Transverse colon (tissue), 4 donors: Measurements from ENCODE around the gene PCDHGA1. TPM values are rescaled to one million over a fixed set of nuclear protein-coding genes. Genes with fewer than 3 reads are reported as not detected.
A peak's percentile ranks its signal among the peaks of the same experiment; 100 is the strongest.

ENCODE experiments used
- DNase-seq: peaks from one replicate; pipeline ENCODE4 v3.0.0-alpha.2; 2019
- H3K27ac ChIP-seq, 4 donors: fragments of 200-600 bp; sonication (generic); 2 replicates each; pipeline ENCODE4 v1.5.1; 2016 to 2018; ENCODE audit warnings: inconsistent platforms in 4 of 4
- H3K27me3 ChIP-seq: fragments of 200-600 bp; sonication (generic); 2 replicates; pipeline ENCODE4 v1.5.1; 2017; ENCODE audit warnings: inconsistent platforms
- H3K36me3 ChIP-seq, 4 donors: fragments of 200-600 bp; sonication (generic); 2 replicates each; pipeline ENCODE4 v1.5.1; 2017 to 2019; ENCODE audit warnings: inconsistent platforms in 4 of 4
- H3K4me1 ChIP-seq, 4 donors: fragments of 200-600 bp; sonication (generic); 2 replicates each; pipeline ENCODE4 v1.5.1; 2017 to 2020; ENCODE audit warnings: inconsistent platforms in 4 of 4
- H3K4me3 ChIP-seq, 4 donors: fragments of 200-600 bp; sonication (generic); 1 replicate in 1 of 4; 2 replicates in 3 of 4; pipeline versions ENCODE4 v1.5.1 to v1.6.1; 2017 to 2019; ENCODE audit warnings: inconsistent platforms in 4 of 4
- H3K9me3 ChIP-seq, 2 donors: fragments of 200-600 bp; sonication (generic); 2 replicates each; pipeline ENCODE4 v1.5.1; 2017 to 2019; ENCODE audit warnings: inconsistent platforms in 2 of 2
- CTCF ChIP-seq, 5 experiments: fragments of 200-600 bp in 3 of 5; fragments of 450-650 bp in 2 of 5; sonication (generic) in 3 of 5; IDR thresholded peaks; 1 replicate in 2 of 5; 2 replicates in 3 of 5; pipeline ENCODE4 v1.5.1; 2016 to 2017; ENCODE audit warnings: antibody characterized with exemption in 5 of 5, inconsistent platforms in 3 of 5, mild to moderate bottlenecking in 2 of 5, moderate library complexity in 1 of 5
- EP300 ChIP-seq: sonication (generic); formaldehyde crosslinking; IDR thresholded peaks from one replicate; pipeline ENCODE4 v1.6.1; 2017; ENCODE audit warnings: antibody characterized with exemption, low read depth
- POLR2A ChIP-seq: fragments of 450-650 bp; IDR thresholded peaks from one replicate; pipeline ENCODE4 v1.6.1; 2016; ENCODE audit warnings: antibody characterized with exemption, mild to moderate bottlenecking, moderate library complexity
- POLR2AphosphoS5 ChIP-seq, 3 donors: sonication (generic); formaldehyde crosslinking; IDR thresholded peaks; one replicate each; pipeline ENCODE4 v1.6.1; 2016; ENCODE audit warnings: antibody characterized with exemption in 3 of 3
- WGBS, 2 donors: methylation state at CpG; one replicate each; pipeline ENCODE4 v1.1.5; 2018; ENCODE audit warnings: low coverage in 1 of 2; 5-methylcytosine and 5-hydroxymethylcytosine counted together
- in situ Hi-C, 4 donors: fragments of 200-750 bp; cut with MboI; loops; one replicate each; pipeline versions ENCODE4 v1.15.0 to v1.15.1; 2017; ENCODE audit warnings: low sequenced_read_pairs in 3 of 4, low pct_ligation_motif_present in 1 of 4, low pct_unique_long_range_greater_than_20kb in 1 of 4
- intact Hi-C: fragments of 100-400 bp; cut with DNase I; formaldehyde crosslinking; loops from one replicate; pipeline ENCODE4 v1.15.1; 2023; ENCODE audit warnings: low total_unique reads
- total RNA-seq, 4 donors: library from RNA; depleted of rRNA; stranded (reverse); fragments of >200 nt; gene quantifications; one replicate each; pipeline ENCODE4 v1.1.0, GENCODE V29; 2016

The PCDHGA1 gene
- total RNA-seq, 4 donors from 2014 or later: 0.55 to 0.64 TPM; not detected in 2

GRCh38 chr5:141547921-141548320 is 217.6 kb downstream of the PCDHGA1 start:
- Histone ChIP-seq H3K36me3 (peaks cover 0 to 35% (median 13%) of the 10 kb centered on the region in 4 donors), H3K4me1 (no peaks in the 10 kb centered on the region), H3K27ac (no peak overlapping the region), H3K4me3 (no peak overlapping the region), H3K9me3 (peaks cover 25 to 33% of the 10 kb centered on the region in 2 donors), H3K27me3 (no peaks in the 10 kb centered on the region)
- DNase-seq: no peak
- intact Hi-C loops (no loop called here), in situ Hi-C loops (no loop called here)
- 90 to 99% methylated on average over 3 to 5 of the region's 5 CpGs for WGBS, 2 donors
- no peak for TF ChIP-seq EP300
- no peak for TF ChIP-seq POLR2A
- no peak for TF ChIP-seq CTCF (IDR thresholded peaks at IDR 0.05)
- TF ChIP-seq POLR2AphosphoS5 (IDR thresholded peaks at IDR 0.05): no peak

DNA sequence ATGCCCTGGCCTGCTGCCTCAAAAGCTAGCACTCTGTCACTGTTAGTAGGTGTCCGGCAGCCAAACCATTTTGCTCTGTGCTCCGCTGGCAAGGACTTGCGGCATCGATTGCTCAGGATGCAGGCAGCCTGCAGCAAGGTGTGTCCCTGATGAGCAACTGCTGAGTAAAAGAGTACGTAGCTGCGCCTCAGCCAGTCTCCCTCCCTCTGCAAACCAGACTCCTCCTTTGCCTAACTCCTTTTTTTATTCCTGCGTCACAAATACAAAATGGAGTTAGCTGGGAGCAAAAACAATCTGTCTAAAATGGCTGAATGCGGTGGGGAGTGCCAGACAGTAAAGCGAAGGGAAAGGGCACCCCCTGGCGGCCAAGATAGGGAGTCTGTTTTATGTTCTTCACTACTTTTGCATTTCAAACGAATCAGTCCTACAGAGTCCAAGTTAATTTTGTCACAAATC is 227.4 kb downstream of the PCDHGA1 start:
- 40 to 44% methylated on average over 1 to 11 of the region's 11 CpGs for WGBS, 2 donors
- peak; percentile 83 for DNase-seq
- peak overlapping the region in 1 of 4 donors; percentile 13 for H3K4me3 ChIP-seq
- no peaks in the 10 kb centered on the region for H3K36me3 ChIP-seq
- H3K27ac ChIP-seq: peak overlapping the region; percentile 86 to 89 (median 88)
- H3K9me3 ChIP-seq: no peaks in the 10 kb centered on the region
- TF ChIP-seq POLR2A: no peak
- TF ChIP-seq POLR2AphosphoS5 (IDR thresholded peaks at IDR 0.05): peak in 1 of 3 donors; percentile 13
- peak; percentile 75 to 90 (median 81) for TF ChIP-seq CTCF (IDR thresholded peaks at IDR 0.05)
- TF ChIP-seq EP300: no peak
- in situ Hi-C loops (loop anchor here (10.0 to 25.0 kb wide), 5 partner anchors 143 to 470 kb away; partner anchors contain the start of genes PCDHB12 (in 4 of the 4), PCDHB13 (in 4 of the 4), PCDHB14 (in 4 of the 4) and PCDHB2 (in 1 of the 4)), intact Hi-C loops (no loop called here)
- no peaks in the 10 kb centered on the region for H3K27me3 ChIP-seq
- H3K4me1 ChIP-seq: peaks cover 10 to 26% (median 15%) of the 10 kb centered on the region in 4 donors

DNA sequence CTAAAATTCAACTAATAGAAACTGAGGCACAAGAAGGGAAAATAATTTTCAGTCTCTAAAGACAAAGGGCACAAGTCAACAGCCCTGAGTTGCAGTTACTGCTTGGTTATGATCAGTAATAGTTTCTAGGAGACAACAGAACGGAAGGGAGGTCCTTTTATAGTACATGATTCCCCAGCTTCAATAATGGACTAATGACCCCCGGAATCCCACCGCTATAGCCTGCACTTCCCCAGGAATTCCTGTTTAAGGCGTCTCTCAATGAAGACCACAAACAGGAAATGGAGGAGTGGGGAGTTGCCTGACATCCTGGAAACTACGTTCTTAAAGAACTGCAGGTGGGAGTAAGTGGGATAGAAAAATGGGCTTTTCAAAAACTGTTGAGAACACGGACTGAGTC is 227.8 kb downstream of the PCDHGA1 start:
- H3K4me3 ChIP-seq: no peak overlapping the region
- no peaks in the 10 kb centered on the region for H3K27me3 ChIP-seq
- TF ChIP-seq CTCF (IDR thresholded peaks at IDR 0.05) (peak in 2 of 5 experiments; percentile 7 to 14), POLR2AphosphoS5 (IDR thresholded peaks at IDR 0.05) (no peak), EP300 (no peak), POLR2A (no peak)
- no peaks in the 10 kb centered on the region for H3K9me3 ChIP-seq
- intact Hi-C loops: no loop called here
- peak overlapping the region; percentile 86 to 89 (median 88) for H3K27ac ChIP-seq
- 67 to 90% methylated on average over 2 to 6 of the region's 6 CpGs for WGBS, 2 donors
- no peaks in the 10 kb centered on the region for H3K36me3 ChIP-seq
- in situ Hi-C loops: loop anchor here (10.0 to 25.0 kb wide), 5 partner anchors 143 to 471 kb away; partner anchors contain the start of genes PCDHB12 (in 4 of the 4), PCDHB13 (in 4 of the 4), PCDHB14 (in 4 of the 4) and PCDHB2 (in 1 of the 4)
- H3K4me1 ChIP-seq: peaks cover 10 to 26% (median 15%) of the 10 kb centered on the region in 4 donors
- no peak for DNase-seq

DNA sequence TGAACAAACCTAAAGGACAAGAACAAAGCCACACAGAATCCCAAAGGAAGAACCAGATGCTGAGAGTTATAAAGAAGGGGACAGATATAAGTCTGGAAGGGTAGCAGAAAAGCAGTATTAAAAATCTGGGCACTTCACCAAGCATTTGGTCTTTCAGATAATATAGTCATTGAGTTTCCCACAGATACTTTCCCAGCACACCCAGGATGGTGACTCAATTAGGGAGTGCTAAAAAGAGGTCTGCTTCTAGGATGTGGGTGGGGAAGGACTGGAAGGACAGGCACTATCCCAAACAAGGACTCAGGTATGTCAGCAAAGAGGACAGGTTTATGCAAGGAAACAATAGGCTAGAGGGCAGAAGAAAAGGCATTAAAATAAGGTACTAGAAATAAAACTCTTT is 229.1 kb downstream of the PCDHGA1 start:
- in situ Hi-C loops (loop anchor here (10.0 to 25.0 kb wide), 5 partner anchors 145 to 472 kb away; partner anchors contain the start of genes PCDHB12 (in 4 of the 4), PCDHB13 (in 4 of the 4), PCDHB14 (in 4 of the 4) and PCDHB2 (in 1 of the 4)), intact Hi-C loops (no loop called here)
- no peak for DNase-seq
- Histone ChIP-seq H3K27me3 (no peaks in the 10 kb centered on the region), H3K27ac (peak overlapping the region; percentile 86 to 89 (median 88)), H3K36me3 (no peaks in the 10 kb centered on the region), H3K9me3 (no peaks in the 10 kb centered on the region), H3K4me3 (no peak overlapping the region), H3K4me1 (peaks cover 10 to 28% (median 16%) of the 10 kb centered on the region in 4 donors)
- no peak for TF ChIP-seq POLR2A
